HCT116 (cell line): ENCODE data around the gene TREM1. TPM values are rescaled to one million over a fixed set of nuclear protein-coding genes. Genes with fewer than 3 reads are reported as not detected.

Experiments
- ATAC-seq: fragments of 200-7000 bp; cut with Tn5 transposase; 2 replicates; pipeline ENCODE4 v1.9.1; 2020; ENCODE audit warnings: mild to moderate bottlenecking, moderate library complexity
- BruUV-seq: library from RNA; stranded (reverse); fragments of 400-500 nt; replicated peaks from 2 replicates; lab custom pipeline; 2021; lab: Mats Ljungman, UMichigan
- CTCF ChIA-PET: fragments of 300-600 bp; sonication (Branson Sonifier 250); formaldehyde crosslinking; loops from one replicate; lab custom pipeline; 2021; ENCODE audit warnings: antibody characterized with exemption; lab: Charles Lee
- POLR2A ChIA-PET: fragments of 300-600, 350-600 bp; sonication (Branson Sonifier 250); formaldehyde crosslinking; loops from one replicate; lab custom pipeline; 2021; ENCODE audit warnings: antibody characterized with exemption; lab: Charles Lee
- RAD21 ChIA-PET, 2 experiments: fragments of 300-600 bp; sonication (Branson Sonifier 250); formaldehyde crosslinking; loops; one replicate each; lab custom pipeline; 2023; ENCODE audit warnings: low total read pairs in 2 of 2; ENCODE audit not compliant: uncharacterized antibody in 2 of 2, unreplicated experiment in 2 of 2, low non-redundant PET in 1 of 2; lab: Charles Lee
- DNase-seq: peaks from one replicate; pipeline ENCODE4 v3.0.0-alpha.2; 2010; ENCODE audit warnings: low read depth, low spot score
- H2AFZ ChIP-seq: fragments of 200-600 bp; shearing (Covaris generic), sonication (generic); 2 replicates; pipeline ENCODE4 v1.6.1; 2017; ENCODE audit warnings: low read depth, mixed run types, mixed read lengths, antibody characterized with exemption, low read length; ENCODE audit not compliant: poor library complexity, severe bottlenecking
- H3K27ac ChIP-seq: 2 replicates; pipeline ENCODE4 v1.5.1; 2012; ENCODE audit warnings: low read depth, low read length
- H3K27me3 ChIP-seq: fragments of 200-600 bp; sonication (generic); 2 replicates; pipeline ENCODE4 v1.6.1; 2016; ENCODE audit warnings: mixed run types, low read length, mixed read lengths; ENCODE audit not compliant: insufficient read depth
- H3K36me3 ChIP-seq, 2 experiments: fragments of 200-500 bp in 1 of 2; fragments of 200-600 bp in 1 of 2; sonication (Bioruptor generic) in 1 of 2; sonication (generic) in 1 of 2; 2 replicates each; pipeline versions ENCODE4 v1.5.1 to v1.6.1; 2014 to 2016; ENCODE audit warnings: low read length in 2 of 2, inconsistent platforms in 1 of 2, mixed read lengths in 1 of 2, mixed run types in 1 of 2; ENCODE audit not compliant: insufficient read depth in 2 of 2, control insufficient read depth in 1 of 2
- H3K4me1 ChIP-seq, 2 experiments: fragments of 200-600 bp in 1 of 2; sonication (generic) in 1 of 2; 2 replicates each; pipeline versions ENCODE4 v1.5.1 to v1.6.1; 2012 to 2017; ENCODE audit warnings: low read length in 2 of 2, inconsistent platforms in 1 of 2, mild to moderate bottlenecking in 1 of 2, mixed read lengths in 1 of 2, mixed run types in 1 of 2, moderate library complexity in 1 of 2; ENCODE audit not compliant: insufficient read depth in 2 of 2, control insufficient read depth in 1 of 2
- H3K4me2 ChIP-seq: fragments of 200-600 bp; sonication (generic); 2 replicates; pipeline ENCODE4 v1.6.1; 2017; ENCODE audit warnings: mixed run types, low read length, mixed read lengths
- H3K4me3 ChIP-seq, 2 experiments: fragments of 200-600 bp in 1 of 2; sonication (generic) in 1 of 2; replicated peaks in 1 of 2; 2 replicates each; pipeline ENCODE4 v1.5.1; 2011 to 2016; ENCODE audit warnings: low read length in 2 of 2, control low read depth in 1 of 2, low read depth in 1 of 2, mild to moderate bottlenecking in 1 of 2, mixed read lengths in 1 of 2, mixed run types in 1 of 2
- H3K79me2 ChIP-seq: fragments of 200-600 bp; sonication (generic); 2 replicates; pipeline ENCODE4 v1.6.1; 2017; ENCODE audit warnings: mild to moderate bottlenecking, mixed run types, low read length, moderate library complexity, mixed read lengths; ENCODE audit not compliant: insufficient read depth
- H3K9ac ChIP-seq: fragments of 200-600 bp; sonication (generic); 2 replicates; pipeline ENCODE4 v1.6.1; 2016; ENCODE audit warnings: low read length, mixed read lengths
- H3K9me2 ChIP-seq: fragments of 200-600 bp; sonication (generic), shearing (Covaris generic); 2 replicates; pipeline ENCODE4 v1.6.1; 2017; ENCODE audit warnings: mixed run types, mild to moderate bottlenecking, moderate library complexity; ENCODE audit not compliant: insufficient read depth
- H3K9me3 ChIP-seq, 2 experiments: fragments of 200-500 bp in 1 of 2; fragments of 200-600 bp in 1 of 2; sonication (Bioruptor generic) in 1 of 2; sonication (generic) in 1 of 2; 2 replicates each; pipeline ENCODE4 v1.6.1; 2014 to 2017; ENCODE audit warnings: low read length in 2 of 2, mixed read lengths in 2 of 2, inconsistent platforms in 1 of 2, low read depth in 1 of 2, mild to moderate bottlenecking in 1 of 2, mixed run types in 1 of 2, moderate library complexity in 1 of 2; ENCODE audit not compliant: control insufficient read depth in 1 of 2, insufficient read depth in 1 of 2
- H4K20me1 ChIP-seq: fragments of 200-600 bp; sonication (generic), shearing (Covaris generic); 2 replicates; pipeline ENCODE4 v1.6.1; 2017; ENCODE audit warnings: mixed run types, mild to moderate bottlenecking, moderate library complexity; ENCODE audit not compliant: insufficient read depth
- ATF3 ChIP-seq: IDR thresholded peaks from 2 replicates; pipeline ENCODE4 v1.6.1; 2012
- CTCF ChIP-seq, 3 experiments: fragments of 200-600 bp in 1 of 3; sonication (generic) in 1 of 3; IDR thresholded peaks in 2 of 3; conservative IDR thresholded peaks in 1 of 3; 2 replicates each; pipeline ENCODE4 v1.5.1; 2012 to 2017; ENCODE audit warnings: low read depth in 2 of 3, low read length in 2 of 3, antibody characterized with exemption in 1 of 3, borderline replicate concordance in 1 of 3, control low read depth in 1 of 3, mild to moderate bottlenecking in 1 of 3, mixed read lengths in 1 of 3, mixed run types in 1 of 3, moderate library complexity in 1 of 3; ENCODE audit not compliant: insufficient read depth in 1 of 3
- FOSL1 ChIP-seq: IDR thresholded peaks from 2 replicates; pipeline ENCODE4 v1.6.1; 2012; ENCODE audit warnings: low read depth
- POLR2A ChIP-seq: IDR thresholded peaks from 2 replicates; pipeline ENCODE4 v1.7.0; 2011; ENCODE audit warnings: borderline replicate concordance; ENCODE audit not compliant: insufficient read depth, insufficient read length; ENCODE audit errors: extremely low read depth
- RAD21 ChIP-seq: IDR thresholded peaks from 2 replicates; pipeline ENCODE4 v1.6.1; 2012; ENCODE audit warnings: low read depth, mild to moderate bottlenecking
- SIN3A ChIP-seq: IDR thresholded peaks from 2 replicates; pipeline ENCODE4 v1.6.1; 2012; ENCODE audit warnings: low read depth
- SRF ChIP-seq: IDR thresholded peaks from 2 replicates; pipeline ENCODE4 v1.6.1; 2012; ENCODE audit warnings: low read depth
- intact Hi-C: fragments of 100-400 bp; cut with micrococcal nuclease; formaldehyde crosslinking; loops from 2 replicates; pipeline ENCODE4 v1.10.0; 2022
- total RNA-seq: library from RNA; stranded (reverse); gene quantifications from one replicate; pipeline ENCODE4 v1.2.1, GENCODE V29; 2021; ENCODE audit not compliant: unreplicated experiment
- TF ChIP-seq, protein P1 (sequence below): IDR thresholded peaks from 2 replicates; pipeline ENCODE4 v1.6.1; 2011; ENCODE audit warnings: mild to moderate bottlenecking, low read length, moderate library complexity; ENCODE audit not compliant: insufficient replicate concordance; ENCODE audit errors: extremely low read depth
- TF ChIP-seq, protein P2 (sequence below): IDR thresholded peaks from 2 replicates; pipeline ENCODE4 v1.6.1; 2012; ENCODE audit warnings: low read depth

The TREM1 gene
- total RNA-seq, 1 experiment from 2014 or later: 0.22 TPM

DNA sequence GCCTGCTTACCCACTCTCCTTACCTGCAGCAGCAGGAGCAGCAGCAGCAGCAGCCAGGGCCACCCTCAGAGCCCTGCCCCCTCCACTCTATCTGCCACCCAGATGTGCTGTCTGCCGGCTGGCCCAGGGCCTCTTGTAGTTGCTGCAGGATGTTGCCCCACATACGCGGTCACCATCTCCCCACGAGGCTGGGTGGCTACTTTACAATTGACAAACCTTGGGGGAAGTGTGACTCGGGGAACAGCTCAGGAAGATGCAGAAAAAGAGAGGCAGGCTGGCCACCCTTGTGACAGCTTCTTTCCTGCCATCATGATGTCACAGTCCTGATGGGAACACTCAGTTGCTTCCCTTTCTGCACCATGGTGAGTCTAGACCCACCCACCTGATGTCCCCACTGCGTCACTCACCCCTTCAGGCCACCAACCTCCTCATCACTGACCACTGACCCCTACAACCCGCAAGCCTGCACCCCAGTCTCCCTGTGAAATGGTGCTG lies 14.5 kb downstream of the TREM1 start:
- Histone ChIP-seq H3K4me2 (no peak overlapping the region), H3K9ac (no peak overlapping the region), H3K9me3 (no peaks in the 10 kb centered on the region), H3K36me3 (no peaks in the 10 kb centered on the region), H4K20me1 (no peaks in the 10 kb centered on the region), H3K9me2 (no peaks in the 10 kb centered on the region), H2AFZ (no peak overlapping the region), H3K79me2 (no peaks in the 10 kb centered on the region), H3K27me3 (peaks cover 10% of the 10 kb centered on the region; the same call in 1 of the 2 replicates), H3K4me1 (no peaks in the 10 kb centered on the region), H3K4me3 (no peak overlapping the region), H3K27ac (no peak overlapping the region)
- ChIA-PET POLR2A (no interaction called here), RAD21 (no interaction called here), CTCF (no interaction called here)
- intact Hi-C loops: no loop called here
- TF ChIP-seq, protein P1, sequence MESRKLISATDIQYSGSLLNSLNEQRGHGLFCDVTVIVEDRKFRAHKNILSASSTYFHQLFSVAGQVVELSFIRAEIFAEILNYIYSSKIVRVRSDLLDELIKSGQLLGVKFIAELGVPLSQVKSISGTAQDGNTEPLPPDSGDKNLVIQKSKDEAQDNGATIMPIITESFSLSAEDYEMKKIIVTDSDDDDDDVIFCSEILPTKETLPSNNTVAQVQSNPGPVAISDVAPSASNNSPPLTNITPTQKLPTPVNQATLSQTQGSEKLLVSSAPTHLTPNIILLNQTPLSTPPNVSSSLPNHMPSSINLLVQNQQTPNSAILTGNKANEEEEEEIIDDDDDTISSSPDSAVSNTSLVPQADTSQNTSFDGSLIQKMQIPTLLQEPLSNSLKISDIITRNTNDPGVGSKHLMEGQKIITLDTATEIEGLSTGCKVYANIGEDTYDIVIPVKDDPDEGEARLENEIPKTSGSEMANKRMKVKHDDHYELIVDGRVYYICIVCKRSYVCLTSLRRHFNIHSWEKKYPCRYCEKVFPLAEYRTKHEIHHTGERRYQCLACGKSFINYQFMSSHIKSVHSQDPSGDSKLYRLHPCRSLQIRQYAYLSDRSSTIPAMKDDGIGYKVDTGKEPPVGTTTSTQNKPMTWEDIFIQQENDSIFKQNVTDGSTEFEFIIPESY: no peak
- TF ChIP-seq CTCF (IDR thresholded peaks at IDR 0.05 in 2 of 3, conservative IDR thresholded peaks at IDR 0.05 in 1 of 3; ENCODE audit: borderline replicate concordance in 1 of 3, insufficient read depth in 1 of 3, low read depth in 2 of 3, low read length in 2 of 3) (no peak), SRF (no peak), ATF3 (no peak), FOSL1 (no peak), POLR2A (no peak), SIN3A (no peak), RAD21 (no peak)
- TF ChIP-seq, protein P2, sequence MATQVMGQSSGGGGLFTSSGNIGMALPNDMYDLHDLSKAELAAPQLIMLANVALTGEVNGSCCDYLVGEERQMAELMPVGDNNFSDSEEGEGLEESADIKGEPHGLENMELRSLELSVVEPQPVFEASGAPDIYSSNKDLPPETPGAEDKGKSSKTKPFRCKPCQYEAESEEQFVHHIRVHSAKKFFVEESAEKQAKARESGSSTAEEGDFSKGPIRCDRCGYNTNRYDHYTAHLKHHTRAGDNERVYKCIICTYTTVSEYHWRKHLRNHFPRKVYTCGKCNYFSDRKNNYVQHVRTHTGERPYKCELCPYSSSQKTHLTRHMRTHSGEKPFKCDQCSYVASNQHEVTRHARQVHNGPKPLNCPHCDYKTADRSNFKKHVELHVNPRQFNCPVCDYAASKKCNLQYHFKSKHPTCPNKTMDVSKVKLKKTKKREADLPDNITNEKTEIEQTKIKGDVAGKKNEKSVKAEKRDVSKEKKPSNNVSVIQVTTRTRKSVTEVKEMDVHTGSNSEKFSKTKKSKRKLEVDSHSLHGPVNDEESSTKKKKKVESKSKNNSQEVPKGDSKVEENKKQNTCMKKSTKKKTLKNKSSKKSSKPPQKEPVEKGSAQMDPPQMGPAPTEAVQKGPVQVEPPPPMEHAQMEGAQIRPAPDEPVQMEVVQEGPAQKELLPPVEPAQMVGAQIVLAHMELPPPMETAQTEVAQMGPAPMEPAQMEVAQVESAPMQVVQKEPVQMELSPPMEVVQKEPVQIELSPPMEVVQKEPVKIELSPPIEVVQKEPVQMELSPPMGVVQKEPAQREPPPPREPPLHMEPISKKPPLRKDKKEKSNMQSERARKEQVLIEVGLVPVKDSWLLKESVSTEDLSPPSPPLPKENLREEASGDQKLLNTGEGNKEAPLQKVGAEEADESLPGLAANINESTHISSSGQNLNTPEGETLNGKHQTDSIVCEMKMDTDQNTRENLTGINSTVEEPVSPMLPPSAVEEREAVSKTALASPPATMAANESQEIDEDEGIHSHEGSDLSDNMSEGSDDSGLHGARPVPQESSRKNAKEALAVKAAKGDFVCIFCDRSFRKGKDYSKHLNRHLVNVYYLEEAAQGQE: no peak
- DNase-seq: no peak
- no peak for ATAC-seq
- no TSS peak for BruUV-seq
